ENCODE data around the gene CMIP. TPM values are rescaled to one million over a fixed set of nuclear protein-coding genes. Genes with fewer than 3 reads are reported as not detected.

The CMIP gene
- total RNA-seq, 2 donors from 2014 or later, result 7.7 to 19.2 TPM

DNA sequence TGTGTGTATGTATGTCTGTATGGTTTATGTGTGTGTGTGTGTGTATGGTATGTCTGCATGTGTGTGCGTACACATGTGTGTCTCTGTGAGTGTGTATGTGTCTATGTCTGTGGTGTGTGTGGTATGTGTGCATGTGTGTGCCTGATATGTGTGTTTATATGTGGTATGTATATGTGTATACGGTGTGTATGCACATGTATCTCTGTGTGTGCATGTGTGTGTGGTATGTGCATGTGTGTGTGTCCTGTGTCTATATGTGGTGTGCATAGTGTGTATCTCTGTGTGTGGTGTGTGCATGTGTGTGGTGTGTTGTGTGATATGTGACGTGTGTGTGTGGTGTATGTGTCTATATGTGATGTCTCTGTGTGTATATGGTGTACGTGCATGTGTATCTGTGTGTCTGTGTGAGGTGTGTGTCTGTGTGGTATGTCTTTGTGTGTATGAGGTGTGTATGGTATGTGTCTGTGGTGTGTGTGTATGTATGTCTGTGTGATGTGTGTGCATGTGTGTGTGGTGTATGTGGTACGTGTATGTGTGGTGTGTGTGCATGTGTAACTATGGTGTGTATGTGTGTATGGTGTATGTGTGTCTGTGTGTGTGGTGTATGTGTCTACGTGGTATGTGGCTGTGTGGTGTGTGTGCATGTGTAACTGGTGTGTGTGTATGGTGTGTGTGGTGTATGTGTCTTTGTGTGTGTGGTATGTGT is 170.2 kb downstream of the CMIP start:
- no peaks in the 10 kb centered on the region for H3K36me3 ChIP-seq
- TF ChIP-seq CTCF (IDR thresholded peaks at IDR 0.05), result no peak
- H3K27ac ChIP-seq, result no peak overlapping the region
- peaks cover 0 to 60% of the 10 kb centered on the region in 2 donors for H3K4me1 ChIP-seq
- no peak overlapping the region for H3K4me3 ChIP-seq
- DNase-seq (ENCODE audit: low spot score), result no peak
- H3K27me3 ChIP-seq, result no peaks in the 10 kb centered on the region
- no peaks in the 10 kb centered on the region for H3K9me3 ChIP-seq

- H3K27ac ChIP-seq, result no peak overlapping the region
- no peak for TF ChIP-seq CTCF (IDR thresholded peaks at IDR 0.05)
- DNase-seq (ENCODE audit: low spot score), result no peak
- no peaks in the 10 kb centered on the region for H3K27me3 ChIP-seq
- H3K36me3 ChIP-seq, result no peaks in the 10 kb centered on the region
- no peak overlapping the region for H3K4me3 ChIP-seq
- H3K4me1 ChIP-seq, result peaks cover 0 to 54% of the 10 kb centered on the region in 2 donors
- no peaks in the 10 kb centered on the region for H3K9me3 ChIP-seq
These were observed 170.8 kb downstream of the CMIP start for GRCh38 chr16:81615411-81615810.

GRCh38 chr16:81615833-81616232 is 171.2 kb downstream of the CMIP start:
- Histone ChIP-seq H3K4me3 (no peak overlapping the region), H3K36me3 (no peaks in the 10 kb centered on the region), H3K27ac (no peak overlapping the region), H3K4me1 (peaks cover 0 to 50% of the 10 kb centered on the region in 2 donors), H3K9me3 (no peaks in the 10 kb centered on the region), H3K27me3 (no peaks in the 10 kb centered on the region)
- no peak for TF ChIP-seq CTCF (IDR thresholded peaks at IDR 0.05)
- no peak for DNase-seq (ENCODE audit: low spot score)

GRCh38 chr16:81616321-81617020 is 171.9 kb downstream of the CMIP start:
- H3K27me3 ChIP-seq, result no peaks in the 10 kb centered on the region
- peaks cover 0 to 43% of the 10 kb centered on the region in 2 donors for H3K4me1 ChIP-seq
- no peak for DNase-seq (ENCODE audit: low spot score)
- H3K4me3 ChIP-seq, result no peak overlapping the region
- no peaks in the 10 kb centered on the region for H3K9me3 ChIP-seq
- no peaks in the 10 kb centered on the region for H3K36me3 ChIP-seq
- TF ChIP-seq CTCF (IDR thresholded peaks at IDR 0.05), result no peak
- H3K27ac ChIP-seq, result no peak overlapping the region

DNA sequence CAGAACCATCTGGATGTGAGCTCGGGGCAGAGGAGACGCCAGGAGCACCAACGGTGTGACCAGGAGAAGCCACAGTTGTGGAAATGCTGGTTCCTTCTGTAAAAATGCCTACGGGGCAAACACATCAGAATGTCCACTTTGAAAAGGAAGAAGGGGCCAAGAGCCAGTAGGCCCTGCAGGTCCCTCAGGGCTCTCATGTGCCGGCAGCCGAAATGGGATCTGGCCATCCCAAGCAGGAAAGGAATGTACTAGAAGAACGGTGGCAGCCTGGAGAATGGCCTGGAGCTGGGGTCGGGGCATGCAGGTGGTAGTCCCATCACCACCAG is 172.4 kb downstream of the CMIP start:
- Histone ChIP-seq H3K36me3 (no peaks in the 10 kb centered on the region), H3K4me3 (no peak overlapping the region), H3K27ac (no peak overlapping the region), H3K9me3 (no peaks in the 10 kb centered on the region), H3K27me3 (no peaks in the 10 kb centered on the region), H3K4me1 (peaks cover 0 to 38% of the 10 kb centered on the region in 2 donors)
- TF ChIP-seq CTCF (IDR thresholded peaks at IDR 0.05), result no peak
- DNase-seq (ENCODE audit: low spot score), result no peak

All from right atrium auricular region (tissue), 2 donors.